OCI-LY1 (cell line): ENCODE measurements around the gene BIK.

ENCODE experiments used
- EZH2 ChIP-seq: fragments of 200-600 bp; sonication (generic), shearing (Covaris generic); IDR thresholded peaks from 2 replicates; pipeline ENCODE4 v1.8.0; 2017; ENCODE audit warnings: borderline replicate concordance, mixed run types, mild to moderate bottlenecking, antibody characterized with exemption, low read length, moderate library complexity, mixed read lengths
- TF ChIP-seq, protein P1 (sequence below): fragments of 200-600 bp; sonication (generic), shearing (Covaris generic); IDR thresholded peaks from 2 replicates; pipeline ENCODE4 v1.5.1; 2017; ENCODE audit warnings: mild to moderate bottlenecking, antibody characterized with exemption, low read length, moderate library complexity, mixed read lengths

- TF ChIP-seq, protein P1, sequence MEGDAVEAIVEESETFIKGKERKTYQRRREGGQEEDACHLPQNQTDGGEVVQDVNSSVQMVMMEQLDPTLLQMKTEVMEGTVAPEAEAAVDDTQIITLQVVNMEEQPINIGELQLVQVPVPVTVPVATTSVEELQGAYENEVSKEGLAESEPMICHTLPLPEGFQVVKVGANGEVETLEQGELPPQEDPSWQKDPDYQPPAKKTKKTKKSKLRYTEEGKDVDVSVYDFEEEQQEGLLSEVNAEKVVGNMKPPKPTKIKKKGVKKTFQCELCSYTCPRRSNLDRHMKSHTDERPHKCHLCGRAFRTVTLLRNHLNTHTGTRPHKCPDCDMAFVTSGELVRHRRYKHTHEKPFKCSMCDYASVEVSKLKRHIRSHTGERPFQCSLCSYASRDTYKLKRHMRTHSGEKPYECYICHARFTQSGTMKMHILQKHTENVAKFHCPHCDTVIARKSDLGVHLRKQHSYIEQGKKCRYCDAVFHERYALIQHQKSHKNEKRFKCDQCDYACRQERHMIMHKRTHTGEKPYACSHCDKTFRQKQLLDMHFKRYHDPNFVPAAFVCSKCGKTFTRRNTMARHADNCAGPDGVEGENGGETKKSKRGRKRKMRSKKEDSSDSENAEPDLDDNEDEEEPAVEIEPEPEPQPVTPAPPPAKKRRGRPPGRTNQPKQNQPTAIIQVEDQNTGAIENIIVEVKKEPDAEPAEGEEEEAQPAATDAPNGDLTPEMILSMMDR, result no peak
- TF ChIP-seq EZH2, result no peak
Observed at GRCh38 chr22:43126501-43127165, 16.1 kb downstream of the BIK start.
